Nephron (organoid): ENCODE data around the gene STRN3.
"Not testable (repeated sequence)": the region's sequence is repeated elsewhere in the genome, so short reads cannot be mapped to it uniquely, and the experiment has no call there.

Experiments used
- H3K27ac Mint-ChIP-seq, 3 experiments: 2 replicates each; pipeline ENCODE4 v1.8.0; 2020; ENCODE audit warnings: mixed read lengths in 3 of 3, mild to moderate bottlenecking in 2 of 3, moderate library complexity in 1 of 3
- H3K27me3 Mint-ChIP-seq: 2 replicates; pipeline ENCODE4 v1.8.0; 2021; ENCODE audit warnings: low read depth, mild to moderate bottlenecking, moderate library complexity, mixed read lengths
- H3K36me3 Mint-ChIP-seq: 2 replicates; pipeline ENCODE4 v1.8.0; 2020; ENCODE audit warnings: low read depth, mixed read lengths
- H3K4me1 Mint-ChIP-seq: 2 replicates; pipeline ENCODE4 v1.8.0; 2020; ENCODE audit warnings: mixed read lengths
- H3K4me3 Mint-ChIP-seq, 3 experiments: 2 replicates each; pipeline ENCODE4 v1.8.0; 2020; ENCODE audit warnings: mild to moderate bottlenecking in 3 of 3, mixed read lengths in 3 of 3, moderate library complexity in 2 of 3
- H3K9me3 Mint-ChIP-seq: 2 replicates; pipeline ENCODE4 v1.8.0; 2020; ENCODE audit warnings: mixed read lengths
- CTCF ChIP-seq, 3 experiments: fragments of 200-600 bp; sonication (generic); IDR thresholded peaks; one replicate each; pipeline ENCODE4 v1.5.0; 2021; ENCODE audit warnings: antibody characterized with exemption in 3 of 3; ENCODE audit not compliant: unreplicated experiment in 3 of 3

The STRN3 gene

DNA sequence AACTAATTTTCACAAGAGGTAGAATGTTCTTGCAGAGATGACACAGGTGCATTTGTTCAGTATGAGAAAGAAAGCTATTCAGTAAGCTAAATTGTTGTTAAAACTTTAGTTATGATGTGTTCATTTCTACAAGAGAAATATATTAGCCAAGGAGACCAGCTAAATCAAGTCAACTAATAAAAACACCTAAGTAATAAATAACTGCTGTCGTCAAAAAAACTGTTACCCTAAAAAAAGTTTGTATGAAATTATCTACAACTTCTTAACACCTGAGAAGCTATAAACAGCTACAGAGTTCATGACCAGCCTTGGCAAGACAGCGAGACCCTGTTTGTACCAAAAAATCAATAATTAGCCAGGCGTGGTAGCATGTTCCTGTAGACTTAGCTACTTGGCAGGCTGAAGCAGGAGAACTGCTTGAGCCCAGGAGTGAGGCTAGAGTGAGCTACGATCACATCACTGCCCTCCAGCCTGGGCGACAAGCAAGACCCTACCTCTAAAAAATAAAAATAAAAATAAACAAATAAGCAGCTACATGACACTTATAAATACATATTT lies 68.3 kb downstream of the STRN3 start:
- Mint-ChIP-seq H3K36me3 (peaks cover 29% of the 10 kb centered on the region), H3K4me3 (no peak overlapping the region), H3K27me3 (no peaks in the 10 kb centered on the region), H3K9me3 (no peaks in the 10 kb centered on the region), H3K4me1 (peaks cover 6% of the 10 kb centered on the region), H3K27ac (peak overlapping the region in 1 of 3 experiments; percentile 7)
- TF ChIP-seq CTCF (IDR thresholded peaks at IDR 0.05; ENCODE audit: unreplicated experiment in 3 of 3) = no peak

GRCh38 chr14:30949651-30950050 lies 76.5 kb downstream of the STRN3 start:
- Mint-ChIP-seq H3K9me3 (no peaks in the 10 kb centered on the region), H3K4me3 (no peak overlapping the region), H3K27ac (no peak overlapping the region), H3K36me3 (peaks cover 75% of the 10 kb centered on the region), H3K27me3 (no peaks in the 10 kb centered on the region), H3K4me1 (no peaks in the 10 kb centered on the region)
- TF ChIP-seq CTCF (IDR thresholded peaks at IDR 0.05; ENCODE audit: unreplicated experiment in 3 of 3) = no peak

DNA sequence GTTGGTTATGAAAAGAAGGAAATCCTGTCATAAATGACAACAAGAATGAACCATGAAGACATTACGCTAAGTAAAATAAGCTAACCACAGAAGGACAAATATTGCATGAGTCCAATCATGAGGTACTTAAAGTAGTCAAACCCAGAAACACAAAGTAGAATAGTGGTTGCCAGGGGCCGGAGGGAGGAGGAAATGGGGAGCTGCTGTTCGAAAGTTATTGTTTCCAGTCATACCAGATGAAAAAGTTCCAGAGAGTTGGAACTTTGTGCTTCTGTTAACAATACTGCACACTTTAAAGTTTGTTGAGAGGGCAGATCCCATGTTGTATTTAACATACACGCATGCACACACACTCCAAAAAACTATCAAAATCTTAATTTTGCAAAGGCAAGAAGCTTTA lies 82.5 kb downstream of the STRN3 start:
- Mint-ChIP-seq H3K36me3 (peaks cover 59% of the 10 kb centered on the region), H3K4me3 (no peak overlapping the region), H3K4me1 (no peaks in the 10 kb centered on the region), H3K9me3 (no peaks in the 10 kb centered on the region), H3K27me3 (no peaks in the 10 kb centered on the region), H3K27ac (no peak overlapping the region)
- no peak for TF ChIP-seq CTCF (IDR thresholded peaks at IDR 0.05; ENCODE audit: unreplicated experiment in 3 of 3)

GRCh38 chr14:30940886-30941285 lies 85.3 kb downstream of the STRN3 start:
- H3K27ac Mint-ChIP-seq = no peak overlapping the region
- no peaks in the 10 kb centered on the region for H3K4me1 Mint-ChIP-seq
- H3K36me3 Mint-ChIP-seq = peaks cover 46% of the 10 kb centered on the region
- H3K4me3 Mint-ChIP-seq = no peak overlapping the region
- no peak for TF ChIP-seq CTCF (IDR thresholded peaks at IDR 0.05; ENCODE audit: unreplicated experiment in 3 of 3)
- H3K27me3 Mint-ChIP-seq = no peaks in the 10 kb centered on the region
- no peaks in the 10 kb centered on the region for H3K9me3 Mint-ChIP-seq

- Mint-ChIP-seq H3K4me1 (no peaks in the 10 kb centered on the region), H3K9me3 (no peaks in the 10 kb centered on the region), H3K4me3 (no peak overlapping the region), H3K36me3 (peaks cover 47% of the 10 kb centered on the region), H3K27me3 (no peaks in the 10 kb centered on the region), H3K27ac (no peak overlapping the region)
- no peak for TF ChIP-seq CTCF (IDR thresholded peaks at IDR 0.05; ENCODE audit: unreplicated experiment in 3 of 3)
These were observed 87.6 kb downstream of the STRN3 start for GRCh38 chr14:30938617-30939016.

GRCh38 chr14:30935445-30935844 lies 90.7 kb downstream of the STRN3 start:
- Mint-ChIP-seq H3K27me3 (no peaks in the 10 kb centered on the region), H3K4me3 (no peak overlapping the region), H3K27ac (no peak overlapping the region), H3K4me1 (no peaks in the 10 kb centered on the region), H3K9me3 (no peaks in the 10 kb centered on the region), H3K36me3 (peaks cover 41% of the 10 kb centered on the region)
- no peak for TF ChIP-seq CTCF (IDR thresholded peaks at IDR 0.05; ENCODE audit: unreplicated experiment in 3 of 3)

DNA sequence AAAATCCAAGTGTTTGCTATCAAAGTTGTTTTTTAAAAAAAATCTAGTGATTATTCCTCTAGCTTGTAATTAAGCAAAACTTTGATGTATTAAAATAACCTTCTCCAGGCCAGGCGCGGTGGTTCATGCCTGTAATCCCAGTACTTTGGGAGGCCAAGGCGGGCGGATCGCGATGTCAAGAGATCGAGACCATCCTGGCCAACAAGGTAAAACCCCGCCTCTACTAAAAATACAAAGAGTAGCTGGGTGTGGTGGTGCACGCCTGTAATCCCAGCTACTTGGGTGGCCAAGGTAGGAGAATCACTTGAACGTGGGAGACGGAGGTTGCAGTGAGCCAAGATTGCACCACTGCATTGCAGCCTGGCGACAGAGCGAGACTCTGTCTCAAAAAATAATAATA lies 92.2 kb downstream of the STRN3 start:
- not testable (repeated sequence) for H3K27me3 Mint-ChIP-seq, H3K4me3 Mint-ChIP-seq, H3K27ac Mint-ChIP-seq, H3K9me3 Mint-ChIP-seq, H3K4me1 Mint-ChIP-seq
- peaks cover 37% of the 10 kb centered on the region for H3K36me3 Mint-ChIP-seq
